Stimulated activated effector memory CD8-positive, alpha-beta T cell treated with anti-CD3 and anti-CD28 coated beads, Interleukin-12 subunit alpha, Interleukin-12 subunit beta, amount 100 ng/mL, for 72 hours (primary cell): ENCODE measurements around the gene BRCA1.
"Not testable (repeated sequence)": the region's sequence is repeated elsewhere in the genome, so short reads cannot be mapped to it uniquely, and the experiment has no call there.

Experiments used
- ATAC-seq: fragments of 150-1000 bp; cut with Tn5 transposase; 2 replicates; pipeline ENCODE4 v1.10.0; 2021
- DNase-seq, 2 donors: peaks; one replicate each; pipeline ENCODE4 v3.0.0; 2021 to 2022; ENCODE audit warnings: low spot score in 2 of 2
- H3K27ac Mint-ChIP-seq: one replicate; pipeline ENCODE4 v1.8.0; 2022; ENCODE audit warnings: mild to moderate bottlenecking, mixed read lengths
- H3K36me3 Mint-ChIP-seq: one replicate; pipeline ENCODE4 v1.8.0; 2022; ENCODE audit warnings: mild to moderate bottlenecking, mixed read lengths
- H3K4me1 Mint-ChIP-seq: one replicate; pipeline ENCODE4 v1.8.0; 2022; ENCODE audit warnings: mixed read lengths
- H3K4me3 Mint-ChIP-seq: one replicate; pipeline ENCODE4 v1.8.0; 2022; ENCODE audit warnings: mild to moderate bottlenecking, mixed read lengths
- H3K9me3 Mint-ChIP-seq: one replicate; pipeline ENCODE4 v1.8.0; 2022; ENCODE audit warnings: mixed read lengths

The BRCA1 gene

DNA sequence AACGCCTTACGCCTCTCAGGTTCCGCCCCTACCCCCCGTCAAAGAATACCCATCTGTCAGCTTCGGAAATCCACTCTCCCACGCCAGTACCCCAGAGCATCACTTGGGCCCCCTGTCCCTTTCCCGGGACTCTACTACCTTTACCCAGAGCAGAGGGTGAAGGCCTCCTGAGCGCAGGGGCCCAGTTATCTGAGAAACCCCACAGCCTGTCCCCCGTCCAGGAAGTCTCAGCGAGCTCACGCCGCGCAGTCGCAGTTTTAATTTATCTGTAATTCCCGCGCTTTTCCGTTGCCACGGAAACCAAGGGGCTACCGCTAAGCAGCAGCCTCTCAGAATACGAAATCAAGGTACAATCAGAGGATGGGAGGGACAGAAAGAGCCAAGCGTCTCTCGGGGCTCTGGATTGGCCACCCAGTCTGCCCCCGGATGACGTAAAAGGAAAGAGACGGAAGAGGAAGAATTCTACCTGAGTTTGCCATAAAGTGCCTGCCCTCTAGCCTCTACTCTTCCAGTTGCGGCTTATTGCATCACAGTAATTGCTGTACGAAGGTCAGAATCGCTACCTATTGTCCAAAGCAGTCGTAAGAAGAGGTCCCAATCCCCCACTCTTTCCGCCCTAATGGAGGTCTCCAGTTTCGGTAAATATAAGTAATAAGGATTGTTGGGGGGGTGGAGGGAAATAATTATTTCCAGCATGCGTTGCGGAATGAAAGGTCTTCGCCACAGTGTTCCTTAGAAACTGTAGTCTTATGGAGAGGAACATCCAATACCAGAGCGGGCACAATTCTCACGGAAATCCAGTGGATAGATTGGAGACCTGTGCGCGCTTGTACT, at the start of gene BRCA1:
Gene BRCA1 (minus strand): TSS at position 232 of the 834 bp plus-strand sequence. CDS start 1,268 bp downstream, outside the sequence.
- Mint-ChIP-seq H3K4me1 (peaks cover 24% of the 10 kb centered on the region), H3K27ac (peak within 1 kb of the TSS; percentile 99), H3K36me3 (peaks cover 63% of the 10 kb centered on the region), H3K9me3 (no peaks in the 10 kb centered on the region), H3K4me3 (peak within 1 kb of the TSS; percentile 99)
- DNase-seq (peak; percentile 86 to 97), ATAC-seq (peak; percentile 100)

DNA sequence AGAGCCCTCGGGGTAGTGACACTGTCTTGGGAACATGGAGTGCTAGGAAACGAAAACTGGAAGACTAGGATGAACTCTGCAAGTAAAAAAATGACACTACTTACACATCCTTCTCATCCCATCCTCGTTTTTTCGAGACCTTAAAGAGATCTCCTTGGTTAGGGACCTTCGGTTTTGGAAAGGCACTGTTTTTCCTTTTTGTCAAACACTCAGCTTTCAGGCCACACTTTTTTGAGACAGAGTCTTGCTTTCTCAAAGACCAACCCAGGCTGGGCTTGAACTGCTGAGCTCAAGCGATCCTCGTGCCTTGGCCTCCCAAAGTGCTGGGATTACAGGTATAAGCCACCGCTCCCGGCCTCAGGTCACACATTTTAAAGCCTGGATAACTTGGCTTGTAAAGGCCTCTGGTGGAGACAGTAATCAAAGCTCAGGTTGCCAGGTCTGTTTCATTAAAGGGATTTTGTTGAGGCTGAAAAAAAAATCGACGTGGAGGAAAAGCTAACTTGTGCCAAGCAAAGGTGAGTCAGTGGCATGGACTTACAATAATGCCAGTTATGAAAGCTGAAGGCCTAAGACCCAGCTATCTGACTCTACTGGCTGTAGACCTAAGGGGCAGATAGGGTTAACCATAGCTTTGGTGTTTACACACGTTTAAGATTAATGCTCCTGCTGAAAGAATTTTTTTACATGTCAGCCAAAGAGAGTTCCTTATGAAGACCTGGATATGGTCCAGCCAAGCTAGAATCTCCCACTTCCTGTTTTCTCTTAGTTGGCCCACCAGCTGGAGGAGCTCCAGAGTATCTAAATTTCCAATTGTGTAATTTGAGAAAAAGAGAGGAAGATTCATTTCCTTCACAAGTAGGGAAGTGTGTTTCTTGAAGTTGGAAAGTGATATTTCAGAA, 46.7 kb upstream of the BRCA1 start:
- Mint-ChIP-seq H3K27ac (no peak overlapping the region), H3K4me1 (peaks cover 31% of the 10 kb centered on the region), H3K36me3 (peaks cover 27% of the 10 kb centered on the region), H3K9me3 (no peaks in the 10 kb centered on the region), H3K4me3 (no peak overlapping the region)
- DNase-seq (peak in 1 of 2 donors; percentile 60), ATAC-seq (no peak)

DNA sequence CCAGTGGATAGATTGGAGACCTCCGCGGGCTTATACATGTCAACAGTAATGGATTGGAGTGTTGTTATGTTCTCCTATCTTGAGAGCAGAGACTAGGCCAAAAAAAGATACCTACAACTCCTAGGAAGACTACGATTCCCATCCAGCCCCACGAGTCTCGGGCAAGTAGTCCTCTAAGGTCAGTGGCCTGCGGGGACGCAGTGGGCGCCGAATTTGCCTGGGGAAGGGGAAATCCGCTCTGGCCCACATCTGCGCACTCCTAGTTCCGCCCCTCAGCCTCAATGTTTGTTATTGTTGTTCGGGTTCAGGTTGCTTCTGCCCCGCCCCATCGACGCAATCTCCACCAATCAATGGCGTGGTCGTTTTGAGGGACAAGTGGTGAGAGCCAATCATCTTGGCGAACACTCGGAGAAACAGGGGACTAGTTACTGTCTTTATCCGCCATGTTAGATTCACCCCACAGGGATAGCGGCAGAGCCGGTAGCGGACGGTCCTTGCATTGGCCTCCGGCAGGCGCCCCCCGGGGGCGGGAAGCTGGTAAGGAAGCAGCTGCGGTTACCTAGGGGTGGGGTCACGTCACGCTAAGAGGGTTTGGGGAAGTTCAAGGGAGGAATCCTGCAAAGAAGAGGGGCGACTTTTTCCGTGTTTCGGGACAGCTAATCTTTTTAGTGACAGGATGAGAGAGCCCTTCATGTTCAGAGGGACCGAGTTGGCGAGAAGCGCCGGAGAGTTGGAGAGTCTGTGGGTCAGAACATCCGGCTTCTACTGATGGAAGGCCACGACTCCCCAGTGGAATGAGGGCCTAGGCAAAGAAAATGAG, 45.8 kb upstream of the BRCA1 start, which contains the start of gene NBR1:
Gene NBR1 (plus strand): TSS at position 449 of the 820 bp plus-strand sequence. CDS start 4,586 bp downstream, outside the sequence.
- peak; percentile 89 for ATAC-seq
- no peaks in the 10 kb centered on the region for H3K9me3 Mint-ChIP-seq
- no peak within 1 kb of the TSS for H3K4me3 Mint-ChIP-seq
- H3K36me3 Mint-ChIP-seq = peaks cover 27% of the 10 kb centered on the region
- no peak within 1 kb of the TSS for H3K27ac Mint-ChIP-seq
- DNase-seq = peak; percentile 84 to 99
- H3K4me1 Mint-ChIP-seq = peaks cover 31% of the 10 kb centered on the region

DNA sequence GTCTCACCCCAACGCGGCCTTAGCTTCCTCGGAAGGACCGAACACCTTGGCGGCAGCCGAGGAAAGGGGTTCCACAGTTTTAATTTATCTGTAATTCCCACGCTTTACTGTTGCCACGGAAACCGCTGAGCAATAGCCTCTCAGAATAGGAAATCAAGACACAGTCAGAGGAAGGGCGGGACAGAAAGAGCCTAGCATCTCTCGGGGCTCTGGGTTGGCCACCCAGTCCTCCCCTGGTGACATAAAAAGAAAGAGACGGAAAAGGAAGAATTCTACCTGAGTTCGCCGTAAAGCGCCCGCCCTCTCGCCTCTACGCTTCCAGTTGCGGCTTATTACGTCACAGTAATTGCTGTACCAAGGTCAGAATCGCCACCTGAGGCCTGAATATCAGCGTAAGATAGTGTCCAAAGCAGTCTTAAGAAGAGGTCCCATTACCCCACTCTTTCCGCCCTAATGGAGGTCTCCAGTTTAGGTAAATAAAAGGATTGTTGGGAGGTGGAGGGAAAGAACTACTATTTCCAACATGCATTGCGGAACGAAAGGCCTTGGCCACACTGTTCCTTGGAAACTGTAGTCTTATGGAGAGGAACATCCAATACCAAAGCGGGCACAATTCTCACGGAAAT, 45.1 kb upstream of the BRCA1 start:
- no peaks in the 10 kb centered on the region for H3K9me3 Mint-ChIP-seq
- H3K4me3 Mint-ChIP-seq = no peak overlapping the region
- H3K36me3 Mint-ChIP-seq = peaks cover 26% of the 10 kb centered on the region
- peak; percentile 72 to 90 for DNase-seq
- peak; percentile 90 for ATAC-seq
- H3K4me1 Mint-ChIP-seq = peaks cover 26% of the 10 kb centered on the region
- no peak overlapping the region for H3K27ac Mint-ChIP-seq

- peak; percentile 41 for ATAC-seq
- Mint-ChIP-seq H3K27ac (no peak overlapping the region), H3K4me3 (no peak overlapping the region), H3K4me1 (peaks cover 25% of the 10 kb centered on the region), H3K36me3 (peaks cover 25% of the 10 kb centered on the region), H3K9me3 (no peaks in the 10 kb centered on the region)
- peak in 1 of 2 donors; percentile 4 for DNase-seq
Observed at GRCh38 chr17:43169561-43170139, 44.5 kb upstream of the BRCA1 start.

DNA sequence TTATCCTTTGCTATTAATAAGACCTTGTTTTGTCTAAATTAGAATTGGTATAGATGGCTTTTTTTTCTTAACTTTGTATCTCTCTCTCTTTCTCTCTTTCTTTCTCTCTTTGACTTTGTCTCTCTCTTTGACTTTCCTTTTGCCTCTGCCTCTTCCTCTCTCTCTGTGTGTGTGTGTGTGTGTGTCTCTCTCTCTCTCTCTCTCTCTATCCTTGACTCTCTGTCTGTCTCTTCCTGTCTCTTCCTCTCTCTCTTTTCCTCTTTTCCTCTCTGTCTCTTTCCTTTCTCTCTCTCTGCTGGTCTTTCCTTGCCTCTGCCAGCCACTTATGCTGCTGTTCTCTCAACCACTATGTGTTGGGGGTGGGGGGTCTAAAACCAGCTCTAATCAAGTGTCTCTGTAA, 40.8 kb upstream of the BRCA1 start:
- not testable (repeated sequence) for DNase-seq, H3K4me3 Mint-ChIP-seq, ATAC-seq, H3K9me3 Mint-ChIP-seq
- H3K36me3 Mint-ChIP-seq = peaks cover 29% of the 10 kb centered on the region
- H3K4me1 Mint-ChIP-seq = peaks cover 15% of the 10 kb centered on the region
- peak overlapping the region; percentile 57 for H3K27ac Mint-ChIP-seq

DNA sequence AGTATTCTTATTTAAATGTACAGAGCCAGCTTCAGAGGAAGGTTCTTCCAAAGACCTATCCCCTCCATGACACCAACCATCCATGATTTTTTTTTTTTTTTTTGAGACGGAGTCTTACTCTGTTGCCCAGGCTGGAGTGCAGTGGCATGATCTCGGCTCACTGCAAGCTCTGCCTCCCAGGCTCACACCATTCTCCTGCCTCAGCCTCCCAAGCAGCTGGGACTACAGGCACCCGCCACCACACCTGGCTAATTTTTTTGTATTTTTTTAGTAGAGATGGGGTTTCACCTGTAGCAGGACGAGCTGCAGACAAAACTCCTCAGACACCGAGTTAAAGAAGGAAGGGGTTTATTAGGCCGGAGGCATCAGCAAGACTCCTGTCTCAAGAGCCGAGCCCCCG, 34.8 kb upstream of the BRCA1 start:
- H3K9me3 Mint-ChIP-seq = not testable (repeated sequence)

GRCh38 chr17:43159232-43159631, 34.1 kb upstream of the BRCA1 start:
- DNase-seq, H3K4me3 Mint-ChIP-seq, ATAC-seq, H3K4me1 Mint-ChIP-seq, H3K27ac Mint-ChIP-seq, H3K9me3 Mint-ChIP-seq: not testable (repeated sequence)
- H3K36me3 Mint-ChIP-seq = peaks cover 19% of the 10 kb centered on the region

More for the DNA sequence above, 34.8 kb upstream of the BRCA1 start:
- H3K36me3 Mint-ChIP-seq = peaks cover 21% of the 10 kb centered on the region
- not testable (repeated sequence) for H3K4me1 Mint-ChIP-seq, DNase-seq, ATAC-seq, H3K4me3 Mint-ChIP-seq, H3K27ac Mint-ChIP-seq

GRCh38 chr17:43155666-43156065, 30.5 kb upstream of the BRCA1 start:
- Mint-ChIP-seq H3K4me1 (no peaks in the 10 kb centered on the region), H3K36me3 (peaks cover 10% of the 10 kb centered on the region), H3K27ac (no peak overlapping the region), H3K9me3 (peaks cover 5% of the 10 kb centered on the region), H3K4me3 (no peak overlapping the region)
- DNase-seq (no peak), ATAC-seq (no peak)

- H3K4me3 Mint-ChIP-seq, DNase-seq, H3K27ac Mint-ChIP-seq, H3K9me3 Mint-ChIP-seq, ATAC-seq, H3K4me1 Mint-ChIP-seq: not testable (repeated sequence)
- H3K36me3 Mint-ChIP-seq = peaks cover 10% of the 10 kb centered on the region
Observed at GRCh38 chr17:43153197-43153835, 28.2 kb upstream of the BRCA1 start.

GRCh38 chr17:43151880-43152456, 26.8 kb upstream of the BRCA1 start:
- no peak for ATAC-seq
- no peak overlapping the region for H3K27ac Mint-ChIP-seq
- DNase-seq = no peak

GRCh38 chr17:43146649-43147048, 21.5 kb upstream of the BRCA1 start:
- Mint-ChIP-seq H3K4me3 (no peak overlapping the region), H3K4me1 (no peaks in the 10 kb centered on the region), H3K36me3 (peaks cover 12% of the 10 kb centered on the region), H3K9me3 (no peaks in the 10 kb centered on the region), H3K27ac (no peak overlapping the region)
- no peak for ATAC-seq
- no peak for DNase-seq

More at GRCh38 chr17:43151880-43152456, 26.8 kb upstream of the BRCA1 start:
- H3K4me1 Mint-ChIP-seq = no peaks in the 10 kb centered on the region
- peaks cover 5% of the 10 kb centered on the region for H3K9me3 Mint-ChIP-seq
- no peak overlapping the region for H3K4me3 Mint-ChIP-seq
- peaks cover 5% of the 10 kb centered on the region for H3K36me3 Mint-ChIP-seq

GRCh38 chr17:43143201-43143600, 18.0 kb upstream of the BRCA1 start:
- Mint-ChIP-seq H3K36me3 (peaks cover 12% of the 10 kb centered on the region), H3K4me1 (no peaks in the 10 kb centered on the region), H3K27ac (no peak overlapping the region), H3K9me3 (no peaks in the 10 kb centered on the region), H3K4me3 (no peak overlapping the region)
- no peak for ATAC-seq
- DNase-seq = no peak
